ENCODE measurements around the gene CIC.

DNA sequence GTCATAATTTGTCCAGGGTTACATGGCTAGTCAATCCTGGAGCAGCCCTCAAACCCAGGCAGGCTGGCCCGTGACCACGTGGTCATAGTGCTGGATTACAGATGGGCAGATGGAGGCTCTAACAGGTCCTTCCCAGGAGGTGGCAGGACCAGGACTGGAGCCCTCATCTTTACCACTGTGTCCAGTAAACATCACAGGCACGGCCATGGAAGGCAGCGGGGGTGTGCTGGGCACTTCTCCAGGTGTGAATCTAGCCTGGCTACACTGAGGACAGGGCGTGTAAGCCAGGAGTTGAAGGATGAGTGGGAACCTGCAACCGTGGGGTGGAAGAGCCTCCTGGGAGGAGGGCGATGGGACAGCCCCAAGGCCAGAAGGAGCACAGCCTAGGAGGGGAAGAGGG lies 6.1 kb downstream of the CIC start:
- TF ChIP-seq, protein P1, sequence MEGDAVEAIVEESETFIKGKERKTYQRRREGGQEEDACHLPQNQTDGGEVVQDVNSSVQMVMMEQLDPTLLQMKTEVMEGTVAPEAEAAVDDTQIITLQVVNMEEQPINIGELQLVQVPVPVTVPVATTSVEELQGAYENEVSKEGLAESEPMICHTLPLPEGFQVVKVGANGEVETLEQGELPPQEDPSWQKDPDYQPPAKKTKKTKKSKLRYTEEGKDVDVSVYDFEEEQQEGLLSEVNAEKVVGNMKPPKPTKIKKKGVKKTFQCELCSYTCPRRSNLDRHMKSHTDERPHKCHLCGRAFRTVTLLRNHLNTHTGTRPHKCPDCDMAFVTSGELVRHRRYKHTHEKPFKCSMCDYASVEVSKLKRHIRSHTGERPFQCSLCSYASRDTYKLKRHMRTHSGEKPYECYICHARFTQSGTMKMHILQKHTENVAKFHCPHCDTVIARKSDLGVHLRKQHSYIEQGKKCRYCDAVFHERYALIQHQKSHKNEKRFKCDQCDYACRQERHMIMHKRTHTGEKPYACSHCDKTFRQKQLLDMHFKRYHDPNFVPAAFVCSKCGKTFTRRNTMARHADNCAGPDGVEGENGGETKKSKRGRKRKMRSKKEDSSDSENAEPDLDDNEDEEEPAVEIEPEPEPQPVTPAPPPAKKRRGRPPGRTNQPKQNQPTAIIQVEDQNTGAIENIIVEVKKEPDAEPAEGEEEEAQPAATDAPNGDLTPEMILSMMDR (IDR thresholded peaks at IDR 0.05) = no peak
- TF ChIP-seq GATA3 (IDR thresholded peaks at IDR 0.05; ENCODE audit: borderline replicate concordance) = no peak
- no peak for TF ChIP-seq MAFK (IDR thresholded peaks at IDR 0.05; ENCODE audit: partially characterized antibody)
- no peak for TF ChIP-seq HOXA7 (CRISPR knock-in tag; IDR thresholded peaks at IDR 0.05)
- no peak for TF ChIP-seq SMC3 (IDR thresholded peaks at IDR 0.05)

Measured in A549 (cell line).